NCI-H524 (cell line): Measurements from ENCODE around the gene GORASP2.
A peak's percentile ranks its signal among the peaks of the same experiment; 100 is the strongest.
"Not testable (repeated sequence)": the region's sequence is repeated elsewhere in the genome, so short reads cannot be mapped to it uniquely, and the experiment has no call there.

Source experiments
- DNase-seq, 2 experiments: peaks; one replicate each; lab custom pipeline; 2025; lab: John Stamatoyannopoulos, UW

GORASP2 gene

GRCh38 chr2:170928824-170929685 lies at the start of gene GORASP2:
Gene GORASP2 (plus strand): TSS chr2:170929253. CDS start chr2:170929341, 88 bp downstream.
- peak; percentile 97 to 99 for DNase-seq

GRCh38 chr2:170881840-170882239 lies 47.2 kb upstream of the GORASP2 start:
- DNase-seq: no peak

GRCh38 chr2:170882758-170883157 lies 46.3 kb upstream of the GORASP2 start:
- DNase-seq: no peak

GRCh38 chr2:170883683-170884082 lies 45.4 kb upstream of the GORASP2 start:
- no peak for DNase-seq

- DNase-seq: no peak
Measured at GRCh38 chr2:170885130-170885791, 43.8 kb upstream of the GORASP2 start.

GRCh38 chr2:170886386-170886785 lies 42.7 kb upstream of the GORASP2 start:
- no peak for DNase-seq

GRCh38 chr2:170887496-170887895 lies 41.6 kb upstream of the GORASP2 start:
- no peak for DNase-seq

GRCh38 chr2:170887896-170888295 lies 41.2 kb upstream of the GORASP2 start:
- DNase-seq: no peak

- DNase-seq: no peak
Measured at GRCh38 chr2:170891893-170892292, 37.2 kb upstream of the GORASP2 start.

- DNase-seq: no peak
Measured at GRCh38 chr2:170892391-170892951, 36.6 kb upstream of the GORASP2 start.

GRCh38 chr2:170895023-170895757 lies 33.9 kb upstream of the GORASP2 start:
- DNase-seq: no peak

- no peak for DNase-seq
Measured at GRCh38 chr2:170896622-170897021, 32.4 kb upstream of the GORASP2 start.

GRCh38 chr2:170897108-170897507 lies 31.9 kb upstream of the GORASP2 start:
- no peak for DNase-seq

GRCh38 chr2:170905864-170906263 lies 23.2 kb upstream of the GORASP2 start:
- peak in 1 of 2 experiments; percentile 8 for DNase-seq

GRCh38 chr2:170911314-170911889 lies 17.7 kb upstream of the GORASP2 start:
- no peak for DNase-seq

GRCh38 chr2:170914994-170915666 lies 13.9 kb upstream of the GORASP2 start:
- not testable (repeated sequence) for DNase-seq

GRCh38 chr2:170917219-170917913 lies 11.7 kb upstream of the GORASP2 start:
- DNase-seq: no peak

GRCh38 chr2:170917957-170918356 lies 11.1 kb upstream of the GORASP2 start:
- peak in 1 of 2 experiments; percentile 8 for DNase-seq

GRCh38 chr2:170921873-170922272 lies 7.2 kb upstream of the GORASP2 start:
- DNase-seq: not testable (repeated sequence)

- DNase-seq: no peak
Measured at GRCh38 chr2:170922634-170923494, 6.2 kb upstream of the GORASP2 start.
